ENCODE results near the gene BMX.

DNA sequence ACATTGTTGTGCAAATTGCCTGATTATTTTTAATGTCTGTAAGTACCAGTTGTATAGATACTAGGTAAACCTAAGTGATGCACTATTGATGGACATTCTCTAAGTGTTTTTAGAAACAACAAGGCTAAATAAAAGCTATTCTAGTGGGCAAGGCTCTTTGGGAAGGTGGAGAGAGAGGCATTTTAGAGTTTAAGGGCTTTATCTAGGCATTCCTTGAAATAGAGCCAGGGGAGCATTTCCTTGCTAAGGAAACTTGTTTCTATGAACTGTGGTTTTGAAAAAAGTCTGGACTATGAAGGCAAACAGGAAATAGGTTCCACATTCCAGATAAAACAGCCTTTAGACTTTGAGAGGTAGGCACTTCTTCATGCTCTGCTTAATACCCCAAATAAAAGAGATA lies 23.8 kb downstream of the BMX start:
- TF ChIP-seq, protein P1, sequence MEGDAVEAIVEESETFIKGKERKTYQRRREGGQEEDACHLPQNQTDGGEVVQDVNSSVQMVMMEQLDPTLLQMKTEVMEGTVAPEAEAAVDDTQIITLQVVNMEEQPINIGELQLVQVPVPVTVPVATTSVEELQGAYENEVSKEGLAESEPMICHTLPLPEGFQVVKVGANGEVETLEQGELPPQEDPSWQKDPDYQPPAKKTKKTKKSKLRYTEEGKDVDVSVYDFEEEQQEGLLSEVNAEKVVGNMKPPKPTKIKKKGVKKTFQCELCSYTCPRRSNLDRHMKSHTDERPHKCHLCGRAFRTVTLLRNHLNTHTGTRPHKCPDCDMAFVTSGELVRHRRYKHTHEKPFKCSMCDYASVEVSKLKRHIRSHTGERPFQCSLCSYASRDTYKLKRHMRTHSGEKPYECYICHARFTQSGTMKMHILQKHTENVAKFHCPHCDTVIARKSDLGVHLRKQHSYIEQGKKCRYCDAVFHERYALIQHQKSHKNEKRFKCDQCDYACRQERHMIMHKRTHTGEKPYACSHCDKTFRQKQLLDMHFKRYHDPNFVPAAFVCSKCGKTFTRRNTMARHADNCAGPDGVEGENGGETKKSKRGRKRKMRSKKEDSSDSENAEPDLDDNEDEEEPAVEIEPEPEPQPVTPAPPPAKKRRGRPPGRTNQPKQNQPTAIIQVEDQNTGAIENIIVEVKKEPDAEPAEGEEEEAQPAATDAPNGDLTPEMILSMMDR (IDR thresholded peaks at IDR 0.05): no peak
- TF ChIP-seq EZH2 (IDR thresholded peaks at IDR 0.05; ENCODE audit: borderline replicate concordance, insufficient read depth, low read depth, low read length, poor library complexity, severe bottlenecking): no peak

All from B cell (primary cell).